Endothelial cell of umbilical vein (primary cell): Measurements from ENCODE around the gene OXA1L. TPM values are rescaled to one million over a fixed set of nuclear protein-coding genes. Genes with fewer than 3 reads are reported as not detected.
"Not testable (repeated sequence)": the region's sequence is repeated elsewhere in the genome, so short reads cannot be mapped to it uniquely, and the experiment has no call there.

Source experiments
- BruUV-seq: library from RNA; stranded (reverse); fragments of 400-500 nt; replicated peaks from 2 replicates; lab custom pipeline; 2021; lab: Mats Ljungman, UMichigan
- CTCF ChIA-PET: fragments of 300-600, 350-600 bp; sonication (Branson Sonifier 250); formaldehyde crosslinking; loops from one replicate; lab custom pipeline; 2021; ENCODE audit warnings: antibody characterized with exemption, inconsistent platforms; lab: Charles Lee
- POLR2A ChIA-PET: fragments of 300-600, 350-600 bp; sonication (Branson Sonifier 250); formaldehyde crosslinking; loops from one replicate; lab custom pipeline; 2021; ENCODE audit warnings: antibody characterized with exemption, inconsistent platforms; lab: Charles Lee
- DNase-seq: peaks from one replicate; pipeline ENCODE4 v3.0.0-alpha.2; 2011; ENCODE audit warnings: low read depth, low spot score
- FAIRE-seq: peaks from 2 replicates; lab custom pipeline; 2011; peaks lifted over from hg19 to GRCh38; lab: Jason Lieb, UNC
- H2AFZ ChIP-seq: 2 replicates; pipeline ENCODE4 v1.6.0; 2012; ENCODE audit warnings: low read depth, low read length, control low read depth, inconsistent platforms
- H3K27ac ChIP-seq: 2 replicates; pipeline ENCODE4 v1.5.1; 2011; ENCODE audit warnings: low read depth, mild to moderate bottlenecking, control low read depth, low read length, moderate library complexity; ENCODE audit not compliant: insufficient read depth
- H3K27me3 ChIP-seq, 2 experiments: 2 replicates each; pipeline versions ENCODE4 v1.6.0 to v1.6.1; 2011; ENCODE audit warnings: low read length in 2 of 2, mixed read lengths in 1 of 2; ENCODE audit not compliant: control insufficient read depth in 2 of 2, insufficient read depth in 2 of 2
- H3K36me3 ChIP-seq, 2 experiments: 2 replicates in 1 of 2; 3 replicates in 1 of 2; pipeline ENCODE4 v1.5.1; 2011; ENCODE audit warnings: low read length in 2 of 2, mild to moderate bottlenecking in 1 of 2, moderate library complexity in 1 of 2; ENCODE audit not compliant: control insufficient read depth in 2 of 2, insufficient read depth in 2 of 2; ENCODE audit errors: extremely low read depth in 1 of 2
- H3K4me1 ChIP-seq: 3 replicates; pipeline ENCODE4 v1.5.1; 2011; ENCODE audit warnings: mild to moderate bottlenecking, low read length; ENCODE audit not compliant: control insufficient read depth, insufficient read depth; ENCODE audit errors: extremely low read depth
- H3K4me2 ChIP-seq: 2 replicates; pipeline ENCODE4 v1.6.1; 2011; ENCODE audit warnings: low read length, control low read depth, mixed read lengths; ENCODE audit not compliant: insufficient read depth
- H3K4me3 ChIP-seq, 3 experiments: fragments of 200-600 bp in 1 of 3; sonication (generic), shearing (Covaris generic) in 1 of 3; replicated peaks in 1 of 3; 2 replicates each; pipeline ENCODE4 v1.5.1; 2011 to 2016; ENCODE audit warnings: control low read depth in 3 of 3, low read length in 3 of 3, mild to moderate bottlenecking in 2 of 3, inconsistent platforms in 1 of 3, low read depth in 1 of 3, moderate library complexity in 1 of 3; ENCODE audit not compliant: insufficient read depth in 1 of 3
- H3K79me2 ChIP-seq: 2 replicates; pipeline ENCODE4 v1.6.0; 2012; ENCODE audit warnings: low read length, inconsistent platforms; ENCODE audit not compliant: control insufficient read depth, insufficient read depth
- H3K9ac ChIP-seq: replicated peaks from 2 replicates; pipeline ENCODE3; 2011; ENCODE audit warnings: low read length, control low read depth; ENCODE audit not compliant: insufficient read depth; ENCODE audit errors: extremely low read depth
- H3K9me1 ChIP-seq: replicated peaks from 3 replicates; pipeline ENCODE4 v1.6.0; 2011; ENCODE audit warnings: mild to moderate bottlenecking, low read length; ENCODE audit not compliant: control insufficient read depth, insufficient read depth; ENCODE audit errors: extremely low read depth
- H3K9me3 ChIP-seq: replicated peaks from 2 replicates; pipeline ENCODE4 v1.5.1; 2012; ENCODE audit warnings: low read length, inconsistent platforms; ENCODE audit not compliant: control insufficient read depth, insufficient read depth
- H4K20me1 ChIP-seq: replicated peaks from 2 replicates; pipeline ENCODE3; 2011; ENCODE audit warnings: mild to moderate bottlenecking, low read length; ENCODE audit not compliant: control insufficient read depth, insufficient read depth; ENCODE audit errors: extremely low read depth
- EZH2 ChIP-seq: IDR thresholded peaks from 2 replicates; pipeline ENCODE4 v1.6.1; 2012; ENCODE audit warnings: borderline replicate concordance, low read depth, mild to moderate bottlenecking, moderate library complexity, low read length, inconsistent platforms; ENCODE audit not compliant: severe bottlenecking
- FOS ChIP-seq: IDR thresholded peaks from 2 replicates; pipeline ENCODE4 v1.6.1; 2011; ENCODE audit warnings: mild to moderate bottlenecking, low read length, moderate library complexity, borderline replicate concordance; ENCODE audit not compliant: insufficient read depth
- GATA2 ChIP-seq: IDR thresholded peaks from 2 replicates; pipeline ENCODE4 v1.7.0; 2011; ENCODE audit warnings: low read depth, mild to moderate bottlenecking, moderate library complexity, mixed read lengths, low read length; ENCODE audit not compliant: insufficient read length, insufficient read depth
- JUN ChIP-seq: IDR thresholded peaks from 2 replicates; pipeline ENCODE4 v1.6.1; 2011; ENCODE audit warnings: borderline replicate concordance, low read depth; ENCODE audit not compliant: insufficient read length, insufficient read depth
- MYC ChIP-seq: IDR thresholded peaks from one replicate; pipeline ENCODE4 v1.6.1; 2011; ENCODE audit warnings: mild to moderate bottlenecking, low read depth, low read length
- POLR2A ChIP-seq: IDR thresholded peaks from 2 replicates; pipeline ENCODE4 v1.6.1; 2012; ENCODE audit warnings: low read depth, mild to moderate bottlenecking, control low read depth, low read length
- POLR2AphosphoS5 ChIP-seq: IDR thresholded peaks from 2 replicates; pipeline ENCODE4 v1.6.1; 2012; ENCODE audit warnings: low read depth, mild to moderate bottlenecking, control low read depth, low read length, moderate library complexity; ENCODE audit not compliant: insufficient read depth
- dilution Hi-C: fragments of 300-500 bp; cut with MboI; formaldehyde crosslinking; loops from one replicate; pipeline ENCODE4 v1.15.0; 2019; ENCODE audit warnings: low sequenced_read_pairs; ENCODE audit not compliant: extremely low pct_ligation_motif_present
- intact Hi-C: fragments of 100-400 bp; cut with micrococcal nuclease; formaldehyde crosslinking; loops from one replicate; pipeline ENCODE4 v1.10.0; 2022
- polyA plus RNA-seq, 4 experiments: library from polyadenylated mRNA; depleted of rRNA in 3 of 4; stranded (reverse) in 3 of 4; unstranded in 1 of 4; fragments of >200 nt; gene quantifications; 2 replicates each; pipeline versions ENCODE4 v1.2.1 to v1.2.3, GENCODE V29; 2011 to 2012; ENCODE audit warnings: missing spikeins in 1 of 4
- total RNA-seq: library from RNA; stranded (reverse); gene quantifications from 2 replicates; pipeline ENCODE4 v1.2.3, GENCODE V29; 2021
- TF ChIP-seq, protein P1 (sequence below), 2 donors: IDR thresholded peaks; 1 replicate in 1 of 2; 2 replicates in 1 of 2; pipeline ENCODE4 v1.5.1; 2011; ENCODE audit warnings: low read length in 2 of 2, mild to moderate bottlenecking in 2 of 2, moderate library complexity in 2 of 2, control low read depth in 1 of 2, inconsistent platforms in 1 of 2, low read depth in 1 of 2; ENCODE audit not compliant: insufficient read depth in 1 of 2; ENCODE audit errors: extremely low read depth in 1 of 2
- TF ChIP-seq, protein P2 (sequence below): IDR thresholded peaks from 2 replicates; pipeline ENCODE4 v1.6.1; 2011; ENCODE audit not compliant: insufficient read depth, insufficient read length

The OXA1L gene
- total and polyA plus RNA-seq, 2 donors (not counting 3 experiments of a cell fraction or from before 2014, with no cell fraction given) = 212 to 294 TPM

DNA sequence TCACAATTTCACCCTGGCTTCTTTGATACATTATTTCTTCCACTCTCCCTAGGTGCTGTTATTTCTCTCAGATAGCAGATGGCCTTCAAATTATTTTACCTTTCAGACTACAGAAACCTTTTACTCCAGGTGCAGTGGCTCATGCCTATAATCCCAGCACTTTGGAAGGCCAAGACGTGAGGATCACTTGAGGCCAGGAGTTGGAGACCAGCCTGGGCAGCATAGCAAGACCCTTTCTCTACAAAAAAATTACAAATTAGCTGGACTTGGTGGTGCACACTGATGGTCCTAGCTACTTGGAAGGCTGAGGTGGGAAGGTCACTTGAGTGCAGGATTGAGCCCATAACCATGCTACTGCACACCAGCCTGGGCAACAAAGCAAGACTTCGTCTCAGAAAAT is 25.7 kb downstream of the OXA1L start:
- H3K4me1 ChIP-seq = no peaks in the 10 kb centered on the region
- H3K27me3 ChIP-seq = peaks cover 0 to 5% of the 10 kb centered on the region in 2 experiments
- intact Hi-C loops (no loop called here), dilution Hi-C loops (no loop called here)
- TF ChIP-seq POLR2A = no peak
- TF ChIP-seq GATA2 = no peak
- no peak for TF ChIP-seq EZH2
- TF ChIP-seq, protein P1, sequence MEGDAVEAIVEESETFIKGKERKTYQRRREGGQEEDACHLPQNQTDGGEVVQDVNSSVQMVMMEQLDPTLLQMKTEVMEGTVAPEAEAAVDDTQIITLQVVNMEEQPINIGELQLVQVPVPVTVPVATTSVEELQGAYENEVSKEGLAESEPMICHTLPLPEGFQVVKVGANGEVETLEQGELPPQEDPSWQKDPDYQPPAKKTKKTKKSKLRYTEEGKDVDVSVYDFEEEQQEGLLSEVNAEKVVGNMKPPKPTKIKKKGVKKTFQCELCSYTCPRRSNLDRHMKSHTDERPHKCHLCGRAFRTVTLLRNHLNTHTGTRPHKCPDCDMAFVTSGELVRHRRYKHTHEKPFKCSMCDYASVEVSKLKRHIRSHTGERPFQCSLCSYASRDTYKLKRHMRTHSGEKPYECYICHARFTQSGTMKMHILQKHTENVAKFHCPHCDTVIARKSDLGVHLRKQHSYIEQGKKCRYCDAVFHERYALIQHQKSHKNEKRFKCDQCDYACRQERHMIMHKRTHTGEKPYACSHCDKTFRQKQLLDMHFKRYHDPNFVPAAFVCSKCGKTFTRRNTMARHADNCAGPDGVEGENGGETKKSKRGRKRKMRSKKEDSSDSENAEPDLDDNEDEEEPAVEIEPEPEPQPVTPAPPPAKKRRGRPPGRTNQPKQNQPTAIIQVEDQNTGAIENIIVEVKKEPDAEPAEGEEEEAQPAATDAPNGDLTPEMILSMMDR (IDR thresholded peaks at IDR 0.05; ENCODE audit: extremely low read depth in 1 of 2, insufficient read depth in 1 of 2, low read depth in 1 of 2, low read length in 2 of 2) = no peak
- no peak for TF ChIP-seq POLR2AphosphoS5
- TF ChIP-seq FOS = no peak
- TF ChIP-seq, protein P2, sequence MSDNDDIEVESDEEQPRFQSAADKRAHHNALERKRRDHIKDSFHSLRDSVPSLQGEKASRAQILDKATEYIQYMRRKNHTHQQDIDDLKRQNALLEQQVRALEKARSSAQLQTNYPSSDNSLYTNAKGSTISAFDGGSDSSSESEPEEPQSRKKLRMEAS = no peak
- no peak for TF ChIP-seq MYC
- no peak for TF ChIP-seq JUN
- no TSS peak for BruUV-seq
- POLR2A ChIA-PET = no interaction called here
- H2AFZ ChIP-seq = no peak overlapping the region
- H3K36me3 ChIP-seq = peaks cover 0 to 3% of the 10 kb centered on the region in 2 experiments
- H3K4me3 ChIP-seq = no peak overlapping the region
- H4K20me1 ChIP-seq = no peaks in the 10 kb centered on the region
- no peak overlapping the region for H3K9ac ChIP-seq
- H3K27ac ChIP-seq = no peak overlapping the region
- no peak for FAIRE-seq
- no peaks in the 10 kb centered on the region for H3K9me1 ChIP-seq
- CTCF ChIA-PET = interaction anchor here (1.0 to 3.3 kb wide), 2 partner anchors 11 to 134 kb away, joined by 3 to 9 read pairs; no protein-coding TSS in a partner anchor
- H3K9me3 ChIP-seq = no peaks in the 10 kb centered on the region
- H3K4me2 ChIP-seq = no peak overlapping the region
- no peaks in the 10 kb centered on the region for H3K79me2 ChIP-seq
- no peak for DNase-seq

DNA sequence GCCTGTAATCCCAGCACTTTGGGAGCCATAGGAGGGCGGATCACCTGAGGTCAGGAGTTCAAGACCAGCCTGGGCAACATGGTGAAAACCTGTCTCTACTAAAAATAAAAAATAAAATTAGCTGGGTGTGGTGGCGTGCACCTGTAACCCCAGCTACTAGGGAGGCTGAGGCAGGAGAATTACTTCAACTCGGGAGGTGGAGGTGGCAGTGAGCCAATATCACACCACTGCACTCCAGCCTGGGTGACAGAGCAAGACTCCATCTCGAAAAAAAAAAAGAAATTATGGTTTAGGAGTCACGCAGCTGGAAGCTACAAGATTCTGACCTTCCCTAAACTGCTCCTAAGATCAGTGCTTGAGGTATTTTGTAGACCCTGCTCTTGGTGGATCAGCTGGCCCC is 27.1 kb downstream of the OXA1L start:
- CTCF ChIA-PET = interaction anchor here (1.3 kb wide), 1 partner anchor 223 kb away, joined by 5 read pairs; no protein-coding TSS in a partner anchor
- H3K27ac ChIP-seq, FAIRE-seq, H3K9me1 ChIP-seq, H3K4me2 ChIP-seq, DNase-seq, H3K9ac ChIP-seq, H3K9me3 ChIP-seq, H2AFZ ChIP-seq, H4K20me1 ChIP-seq, H3K79me2 ChIP-seq, H3K27me3 ChIP-seq, H3K4me1 ChIP-seq, H3K4me3 ChIP-seq, BruUV-seq, H3K36me3 ChIP-seq, dilution Hi-C loops, POLR2A ChIA-PET, intact Hi-C loops: not testable (repeated sequence)
